Neural progenitor cell (in vitro differentiated cells): ENCODE results near the gene DMAP1.

Experiments used
- CTCF ChIP-seq: fragments of 200-600 bp; sonication (generic); IDR thresholded peaks from 2 replicates; pipeline ENCODE4 v1.5.1; 2017; ENCODE audit warnings: antibody characterized with exemption, mild to moderate bottlenecking
- EZH2 ChIP-seq: fragments of 200-600 bp; sonication (generic); IDR thresholded peaks from 2 replicates; pipeline ENCODE4 v1.6.1; 2017; ENCODE audit warnings: antibody characterized with exemption, mild to moderate bottlenecking, moderate library complexity

- TF ChIP-seq EZH2: no peak
- no peak for TF ChIP-seq CTCF
Observed at GRCh38 chr1:44261962-44262361, 48.7 kb downstream of the DMAP1 start.
